ENCODE data around the gene BORCS5. TPM values are rescaled to one million over a fixed set of nuclear protein-coding genes. Genes with fewer than 3 reads are reported as not detected.

The BORCS5 gene
- total and polyA plus RNA-seq, 2 of the 8 experiments (the other 6 are each of a cell fraction or from before 2014, with no cell fraction given): 8.3 to 17.4 TPM

- FAIRE-seq (no peak), DNase-seq (ENCODE audit: low read depth in 1 of 2, low spot score in 2 of 2) (no peak)
- Histone ChIP-seq H3K4me1 (replicated peaks in 1 of 4; ENCODE audit: control insufficient read depth in 3 of 4, insufficient read depth in 4 of 4, low read length in 3 of 4) (no peaks in the 10 kb centered on the region), H3K4ac (replicated peaks; ENCODE audit: insufficient read length, low read depth, low read length) (no peak overlapping the region), H3K27ac (ENCODE audit: low read depth, low read length) (no peak overlapping the region), H2AK5ac (ENCODE audit: low read depth, low read length) (no peak overlapping the region), H3K4me3 (ENCODE audit: extremely low read depth in 1 of 4, insufficient read depth in 2 of 4, low read depth in 3 of 4, low read length in 4 of 4) (no peak overlapping the region), H2BK15ac (ENCODE audit: low read length) (no peak overlapping the region), H3K14ac (ENCODE audit: insufficient read length) (no peak overlapping the region), H2AFZ (ENCODE audit: low read length) (no peak overlapping the region), H2BK5ac (ENCODE audit: low read depth, low read length) (no peak overlapping the region), H3K56ac (replicated peaks; ENCODE audit: insufficient read length, low read depth, low read length) (no peak overlapping the region), H3K4me2 (ENCODE audit: insufficient read depth in 1 of 2, low read depth in 2 of 2, low read length in 2 of 2) (no peak overlapping the region), H4K5ac (ENCODE audit: insufficient read length, low read depth, low read length) (no peak overlapping the region), H2BK12ac (ENCODE audit: low read depth, low read length) (no peak overlapping the region), H3K23ac (ENCODE audit: insufficient read length) (no peak overlapping the region), H2BK20ac (ENCODE audit: low read length) (no peak overlapping the region), H2BK120ac (replicated peaks; ENCODE audit: low read depth, low read length) (no peak overlapping the region), H4K8ac (ENCODE audit: extremely low read depth, insufficient read depth, low read length) (no peak overlapping the region), H3K79me1 (ENCODE audit: low read depth, low read length) (peaks cover 5% of the 10 kb centered on the region; the same call in 1 of the 2 replicates), H3K36me3 (ENCODE audit: control insufficient read depth in 2 of 4, insufficient read depth in 4 of 4, low read length in 3 of 4) (peaks cover 0 to 14% (median 9%) of the 10 kb centered on the region in 4 experiments; a peak in 5 of 8 replicates), H4K91ac (replicated peaks; ENCODE audit: insufficient read length, low read length) (no peak overlapping the region), H4K20me1 (replicated peaks in 1 of 2; ENCODE audit: control insufficient read depth in 1 of 2, insufficient read depth in 2 of 2, low read length in 2 of 2) (no peaks in the 10 kb centered on the region), H3K23me2 (ENCODE audit: low read depth, low read length) (no peaks in the 10 kb centered on the region; the same call in 1 of the 2 replicates), H3K9ac (replicated peaks in 1 of 4; ENCODE audit: extremely low read depth in 1 of 4, low read depth in 3 of 4, low read length in 3 of 4) (no peak overlapping the region), H3K27me3 (replicated peaks in 1 of 4; ENCODE audit: control insufficient read depth in 3 of 4, extremely low read depth in 1 of 4, insufficient read depth in 3 of 4, low read length in 3 of 4) (no peaks in the 10 kb centered on the region), H3K79me2 (ENCODE audit: control insufficient read depth in 1 of 2, insufficient read depth in 2 of 2, low read length in 2 of 2) (peaks cover 0 to 10% of the 10 kb centered on the region in 2 experiments; a peak in 2 of 4 replicates), H3K9me3 (ENCODE audit: insufficient read depth in 2 of 2, low read depth in 1 of 2, low read length in 1 of 2) (no peaks in the 10 kb centered on the region), H3K18ac (ENCODE audit: extremely low read depth, low read length) (no peak overlapping the region)
- POLR2A ChIA-PET (ENCODE audit: partially characterized antibody): interaction anchor here (1.3 kb wide), 1 partner anchor 15 kb away, joined by 3 read pairs; no protein-coding TSS in a partner anchor
- CTCF ChIA-PET (ENCODE audit: partially characterized antibody): interaction anchor here (0.9 to 1.0 kb wide), 2 partner anchors 23 to 24 kb away, joined by 3 read pairs; no protein-coding TSS in a partner anchor
- WGBS, 2 experiments (ENCODE audit: extremely low coverage in 1 of 2, insufficient coverage in 1 of 2, insufficient read length in 1 of 2, insufficient replicate concordance in 2 of 2, low coverage in 1 of 2, low lambda C conversion rate in 2 of 2, missing lambda C conversion rate in 1 of 2): 97% methylated on average over 8 of the region's 8 CpGs; no CpG with 5 or more reads in 1 of the 2 experiments
- TF ChIP-seq RFX5 (IDR thresholded peaks at IDR 0.05; ENCODE audit: borderline replicate concordance, low read depth, low read length) (no peak), GTF2F1 (IDR thresholded peaks at IDR 0.05; ENCODE audit: borderline replicate concordance, low read depth, low read length) (no peak), KDM1A (IDR thresholded peaks at IDR 0.05; ENCODE audit: borderline replicate concordance, low read length) (no peak), SIX5 (IDR thresholded peaks at IDR 0.05; ENCODE audit: low read depth, low read length) (no peak), NRF1 (IDR thresholded peaks at IDR 0.05; ENCODE audit: low read depth, low read length) (no peak), RBBP5 (IDR thresholded peaks at IDR 0.05; ENCODE audit: borderline replicate concordance, low read depth, low read length) (no peak), SP1 (IDR thresholded peaks at IDR 0.05; ENCODE audit: low read depth, low read length) (no peak)
- TF ChIP-seq, protein P1, sequence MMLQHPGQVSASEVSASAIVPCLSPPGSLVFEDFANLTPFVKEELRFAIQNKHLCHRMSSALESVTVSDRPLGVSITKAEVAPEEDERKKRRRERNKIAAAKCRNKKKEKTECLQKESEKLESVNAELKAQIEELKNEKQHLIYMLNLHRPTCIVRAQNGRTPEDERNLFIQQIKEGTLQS (IDR thresholded peaks at IDR 0.05; ENCODE audit: insufficient read depth, low read depth, low read length): no peak
Observed at GRCh38 chr12:12488823-12489550, 132.1 kb downstream of the BORCS5 start.
